ENCODE data around the gene ESRRG. TPM values are rescaled to one million over a fixed set of nuclear protein-coding genes. Genes with fewer than 3 reads are reported as not detected.

ESRRG gene
- total and polyA plus RNA-seq, 3 donors from 2014 or later, result 0.93 to 2.2 (median 1.6) TPM

DNA sequence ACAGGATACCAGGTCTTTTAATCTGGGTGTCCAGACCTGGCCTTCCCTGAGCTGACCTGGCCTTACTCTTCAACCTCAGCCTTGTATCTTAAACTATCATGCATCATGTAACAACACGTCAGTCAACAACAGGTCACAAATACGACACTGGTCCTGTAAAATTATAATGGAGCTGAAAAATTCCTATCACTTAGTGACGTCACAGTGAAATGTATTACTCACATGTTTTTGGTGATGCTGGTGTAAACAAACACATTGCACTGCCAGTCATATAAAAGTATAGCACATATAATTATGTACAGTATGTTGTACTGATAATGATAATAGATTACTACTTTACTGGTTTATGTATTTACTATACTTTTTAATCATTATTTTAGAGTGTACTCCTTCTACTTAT lies 31.5 kb downstream of the ESRRG start:
- H3K4me1 ChIP-seq, result no peaks in the 10 kb centered on the region
- no peak overlapping the region for H3K27ac ChIP-seq
- H3K27me3 ChIP-seq, result no peaks in the 10 kb centered on the region
- 92% methylated on average over 3 of the region's 3 CpGs for WGBS, 2 donors
- no peaks in the 10 kb centered on the region for H3K36me3 ChIP-seq (ENCODE audit: low read depth, missing control alignments)
- no peak overlapping the region for H3K4me3 ChIP-seq
- no peaks in the 10 kb centered on the region for H3K9me3 ChIP-seq
- intact Hi-C loops (cut with DNase I; ENCODE audit: low total_unique reads), result no loop called here
- DNase-seq, result no peak
- TF ChIP-seq POLR2A (IDR thresholded peaks at IDR 0.05), result no peak
- TF ChIP-seq, protein P1, sequence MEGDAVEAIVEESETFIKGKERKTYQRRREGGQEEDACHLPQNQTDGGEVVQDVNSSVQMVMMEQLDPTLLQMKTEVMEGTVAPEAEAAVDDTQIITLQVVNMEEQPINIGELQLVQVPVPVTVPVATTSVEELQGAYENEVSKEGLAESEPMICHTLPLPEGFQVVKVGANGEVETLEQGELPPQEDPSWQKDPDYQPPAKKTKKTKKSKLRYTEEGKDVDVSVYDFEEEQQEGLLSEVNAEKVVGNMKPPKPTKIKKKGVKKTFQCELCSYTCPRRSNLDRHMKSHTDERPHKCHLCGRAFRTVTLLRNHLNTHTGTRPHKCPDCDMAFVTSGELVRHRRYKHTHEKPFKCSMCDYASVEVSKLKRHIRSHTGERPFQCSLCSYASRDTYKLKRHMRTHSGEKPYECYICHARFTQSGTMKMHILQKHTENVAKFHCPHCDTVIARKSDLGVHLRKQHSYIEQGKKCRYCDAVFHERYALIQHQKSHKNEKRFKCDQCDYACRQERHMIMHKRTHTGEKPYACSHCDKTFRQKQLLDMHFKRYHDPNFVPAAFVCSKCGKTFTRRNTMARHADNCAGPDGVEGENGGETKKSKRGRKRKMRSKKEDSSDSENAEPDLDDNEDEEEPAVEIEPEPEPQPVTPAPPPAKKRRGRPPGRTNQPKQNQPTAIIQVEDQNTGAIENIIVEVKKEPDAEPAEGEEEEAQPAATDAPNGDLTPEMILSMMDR (IDR thresholded peaks at IDR 0.05), result no peak

DNA sequence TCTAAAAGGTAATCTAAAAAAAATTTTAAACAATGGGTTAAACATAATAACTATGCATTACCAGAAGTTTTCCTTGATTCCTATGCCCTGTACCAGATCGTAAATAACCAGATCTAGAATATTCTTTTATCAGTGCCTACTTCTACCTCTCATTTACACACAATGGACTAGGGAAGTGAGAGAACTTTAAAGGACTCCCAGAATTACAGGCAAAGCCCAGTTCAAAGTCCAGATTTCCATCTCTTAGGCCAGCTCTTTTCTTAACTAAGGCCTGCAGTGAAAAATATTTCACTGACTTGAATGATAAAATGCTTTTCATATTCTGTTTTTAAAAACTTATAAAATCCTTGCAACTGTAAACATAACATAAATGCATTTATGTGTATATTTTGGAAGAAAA lies 32.6 kb downstream of the ESRRG start:
- TF ChIP-seq, protein P1 (IDR thresholded peaks at IDR 0.05), result no peak
- no peak for TF ChIP-seq POLR2A (IDR thresholded peaks at IDR 0.05)
- WGBS, 2 donors, result 85 to 97% methylated on average over 1 of the region's 1 CpG

DNA sequence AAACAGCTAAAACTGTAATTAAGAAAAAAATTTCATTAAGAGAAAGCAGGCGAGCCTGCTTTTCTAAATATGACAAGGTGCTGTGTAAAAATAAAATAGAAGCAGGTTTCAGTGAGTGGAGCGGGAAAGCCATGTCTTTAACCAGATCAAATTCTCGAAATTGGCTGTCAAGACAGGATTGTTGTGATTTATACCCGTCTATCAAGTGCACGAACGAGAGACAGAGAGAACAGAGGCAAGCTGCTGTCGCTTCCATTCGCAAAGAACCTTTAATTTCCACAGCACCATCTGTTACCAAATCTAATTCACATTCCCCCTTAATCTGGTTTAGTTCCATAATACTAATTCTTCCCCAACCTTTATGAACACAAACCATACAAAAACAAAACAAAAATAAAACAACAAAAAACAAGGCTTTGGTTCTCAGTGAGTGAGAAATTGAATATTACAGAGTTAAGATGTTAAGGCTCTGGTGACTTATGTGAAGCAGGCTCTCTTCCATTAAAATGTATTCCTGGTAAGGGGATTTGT lies 35.0 kb downstream of the ESRRG start:
- H3K9me3 ChIP-seq, result no peaks in the 10 kb centered on the region
- intact Hi-C loops (cut with DNase I; ENCODE audit: low total_unique reads), result no loop called here
- DNase-seq, result no peak
- TF ChIP-seq POLR2A (IDR thresholded peaks at IDR 0.05), result no peak
- TF ChIP-seq, protein P1 (IDR thresholded peaks at IDR 0.05), result no peak
- no peak overlapping the region for H3K4me3 ChIP-seq
- no peak overlapping the region for H3K27ac ChIP-seq
- 76 to 83% methylated on average over 8 of the region's 8 CpGs for WGBS, 2 donors
- no peaks in the 10 kb centered on the region for H3K4me1 ChIP-seq
- no peaks in the 10 kb centered on the region for H3K27me3 ChIP-seq
- no peaks in the 10 kb centered on the region for H3K36me3 ChIP-seq (ENCODE audit: low read depth, missing control alignments)

More for the DNA sequence above, 32.6 kb downstream of the ESRRG start:
- Histone ChIP-seq H3K4me3 (no peak overlapping the region), H3K27me3 (no peaks in the 10 kb centered on the region), H3K27ac (no peak overlapping the region), H3K9me3 (no peaks in the 10 kb centered on the region), H3K4me1 (no peaks in the 10 kb centered on the region), H3K36me3 (ENCODE audit: low read depth, missing control alignments) (no peaks in the 10 kb centered on the region)
- intact Hi-C loops (cut with DNase I; ENCODE audit: low total_unique reads), result no loop called here
- DNase-seq, result no peak

DNA sequence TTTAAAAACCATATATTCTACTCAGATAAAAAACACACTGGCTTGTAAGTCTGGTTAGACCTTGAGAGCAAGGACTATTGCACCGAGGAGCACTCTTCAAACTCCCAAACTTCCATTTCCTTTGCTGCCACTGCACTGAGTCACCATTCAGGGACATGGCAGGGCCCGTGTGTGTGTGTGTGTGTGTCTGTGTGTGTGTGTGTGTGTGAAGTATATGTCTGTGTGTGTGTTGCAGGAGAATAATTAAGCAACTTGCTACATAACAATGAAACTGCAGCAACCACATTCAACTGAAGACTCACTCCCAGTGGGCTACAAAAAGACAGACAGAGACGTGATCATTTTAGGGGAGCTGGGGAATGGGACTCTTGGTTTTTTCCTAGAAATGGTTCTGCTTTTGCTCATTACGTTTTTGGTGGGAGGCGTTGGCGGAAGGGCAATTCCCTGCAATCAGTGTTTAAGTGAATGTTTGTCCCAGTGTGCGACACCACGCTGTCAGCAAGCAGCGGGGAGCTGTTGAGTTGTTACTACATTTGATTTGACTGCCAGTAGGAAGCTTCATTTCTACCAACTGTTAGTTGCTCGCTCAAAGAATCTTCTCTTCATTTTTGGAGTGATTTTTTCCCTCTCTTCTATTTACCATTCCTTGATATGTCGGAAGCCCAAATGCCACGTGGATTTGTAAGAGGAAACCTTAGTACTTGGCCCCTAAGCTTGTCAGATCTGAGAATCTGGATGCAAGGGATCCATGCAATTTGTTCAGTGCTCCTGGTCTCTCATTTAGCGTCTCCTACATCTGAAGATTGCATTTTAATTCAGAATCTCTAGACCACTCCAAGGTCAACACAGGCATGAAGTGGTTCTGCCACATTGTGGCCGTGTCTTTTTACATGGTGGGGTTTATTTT lies 36.1 kb downstream of the ESRRG start:
- Histone ChIP-seq H3K27me3 (no peaks in the 10 kb centered on the region), H3K36me3 (ENCODE audit: low read depth, missing control alignments) (no peaks in the 10 kb centered on the region), H3K27ac (no peak overlapping the region), H3K4me3 (no peak overlapping the region), H3K9me3 (no peaks in the 10 kb centered on the region), H3K4me1 (no peaks in the 10 kb centered on the region)
- intact Hi-C loops (cut with DNase I; ENCODE audit: low total_unique reads), result no loop called here
- TF ChIP-seq POLR2A (IDR thresholded peaks at IDR 0.05), result no peak
- no peak for DNase-seq
- 57 to 62% methylated on average over 14 of the region's 14 CpGs for WGBS, 2 donors

GRCh38 chr1:216682752-216683151 lies 40.5 kb downstream of the ESRRG start:
- intact Hi-C loops (cut with DNase I; ENCODE audit: low total_unique reads), result no loop called here
- no peaks in the 10 kb centered on the region for H3K4me1 ChIP-seq
- no peaks in the 10 kb centered on the region for H3K9me3 ChIP-seq
- no peaks in the 10 kb centered on the region for H3K27me3 ChIP-seq
- no peak overlapping the region for H3K27ac ChIP-seq
- no peak overlapping the region for H3K4me3 ChIP-seq
- no peaks in the 10 kb centered on the region for H3K36me3 ChIP-seq (ENCODE audit: low read depth, missing control alignments)
- 56 to 68% methylated on average over 7 of the region's 7 CpGs for WGBS, 2 donors
- TF ChIP-seq, protein P1 (IDR thresholded peaks at IDR 0.05), result no peak
- no peak for TF ChIP-seq POLR2A (IDR thresholded peaks at IDR 0.05)
- DNase-seq, result no peak
